Measurements from ENCODE around the gene FNTB. TPM values are rescaled to one million over a fixed set of nuclear protein-coding genes. Genes with fewer than 3 reads are reported as not detected.
"Not testable (repeated sequence)": the region's sequence is repeated elsewhere in the genome, so short reads cannot be mapped to it uniquely, and the experiment has no call there.

FNTB gene
- total RNA-seq, 2 donors from 2014 or later = 17.2 to 30.9 TPM

GRCh38 chr14:65019944-65020566 lies 33.4 kb downstream of the FNTB start:
- ATAC-seq (no peak), DNase-seq (ENCODE audit: low spot score in 2 of 2) (no peak)
- Mint-ChIP-seq H3K36me3 (peaks cover 0 to 4% of the 10 kb centered on the region in 2 donors), H3K9me3 (no peaks in the 10 kb centered on the region), H3K27ac (no peak overlapping the region)

- Mint-ChIP-seq H3K27ac (no peak overlapping the region), H3K36me3 (no peaks in the 10 kb centered on the region), H3K9me3 (no peaks in the 10 kb centered on the region)
- DNase-seq (ENCODE audit: low spot score in 2 of 2) (no peak), ATAC-seq (no peak)
These were observed 38.3 kb downstream of the FNTB start for GRCh38 chr14:65024957-65025356.

GRCh38 chr14:65025818-65026217 lies 39.1 kb downstream of the FNTB start:
- no peak for ATAC-seq
- DNase-seq (ENCODE audit: low spot score in 2 of 2) = no peak
- Mint-ChIP-seq H3K36me3 (no peaks in the 10 kb centered on the region), H3K9me3 (no peaks in the 10 kb centered on the region), H3K27ac (no peak overlapping the region)

GRCh38 chr14:65026526-65026925 lies 39.8 kb downstream of the FNTB start:
- no peak for ATAC-seq
- H3K36me3 Mint-ChIP-seq = no peaks in the 10 kb centered on the region
- no peaks in the 10 kb centered on the region for H3K9me3 Mint-ChIP-seq
- H3K27ac Mint-ChIP-seq = peak overlapping the region in 1 of 2 donors; percentile 78
- no peak for DNase-seq (ENCODE audit: low spot score in 2 of 2)

GRCh38 chr14:65027127-65027799 lies 40.6 kb downstream of the FNTB start:
- DNase-seq (ENCODE audit: low spot score in 2 of 2) (no peak), ATAC-seq (no peak)
- H3K9me3 Mint-ChIP-seq = no peaks in the 10 kb centered on the region
- peak overlapping the region in 1 of 2 donors; percentile 78 for H3K27ac Mint-ChIP-seq
- H3K36me3 Mint-ChIP-seq = peaks cover 4% of the 10 kb centered on the region in 2 donors

GRCh38 chr14:65028937-65029336 lies 42.2 kb downstream of the FNTB start:
- no peaks in the 10 kb centered on the region for H3K9me3 Mint-ChIP-seq
- peak overlapping the region in 1 of 2 donors; percentile 19 for H3K27ac Mint-ChIP-seq
- ATAC-seq = no peak
- DNase-seq (ENCODE audit: low spot score in 2 of 2) = no peak
- H3K36me3 Mint-ChIP-seq = peaks cover 5 to 7% of the 10 kb centered on the region in 2 donors

- not testable (repeated sequence) for H3K36me3 Mint-ChIP-seq; ATAC-seq; H3K9me3 Mint-ChIP-seq; H3K27ac Mint-ChIP-seq; DNase-seq (ENCODE audit: low spot score in 2 of 2)
These were observed 44.6 kb downstream of the FNTB start for GRCh38 chr14:65031321-65031720.

- no peak overlapping the region for H3K27ac Mint-ChIP-seq
- ATAC-seq = no peak
- H3K36me3 Mint-ChIP-seq = peaks cover 5 to 7% of the 10 kb centered on the region in 2 donors
- H3K9me3 Mint-ChIP-seq = no peaks in the 10 kb centered on the region
- DNase-seq (ENCODE audit: low spot score in 2 of 2) = no peak
These were observed 45.6 kb downstream of the FNTB start for GRCh38 chr14:65032319-65032718.

- no peaks in the 10 kb centered on the region for H3K9me3 Mint-ChIP-seq
These were observed 46.5 kb downstream of the FNTB start for GRCh38 chr14:65033181-65033580.

GRCh38 chr14:65034021-65034420 lies 47.3 kb downstream of the FNTB start:
- DNase-seq (ENCODE audit: low spot score in 2 of 2) (no peak), ATAC-seq (no peak)
- H3K9me3 Mint-ChIP-seq = no peaks in the 10 kb centered on the region
- H3K36me3 Mint-ChIP-seq = peaks cover 5 to 7% of the 10 kb centered on the region in 2 donors
- no peak overlapping the region for H3K27ac Mint-ChIP-seq

More at GRCh38 chr14:65033181-65033580, 46.5 kb downstream of the FNTB start:
- DNase-seq (ENCODE audit: low spot score in 2 of 2) (no peak), ATAC-seq (no peak)
- Mint-ChIP-seq H3K27ac (no peak overlapping the region), H3K36me3 (peaks cover 5 to 7% of the 10 kb centered on the region in 2 donors)

GRCh38 chr14:65035049-65035448 lies 48.4 kb downstream of the FNTB start:
- Mint-ChIP-seq H3K9me3 (no peaks in the 10 kb centered on the region), H3K27ac (no peak overlapping the region), H3K36me3 (peaks cover 5 to 7% of the 10 kb centered on the region in 2 donors)
- no peak for ATAC-seq
- no peak for DNase-seq (ENCODE audit: low spot score in 2 of 2)

- no peak for DNase-seq (ENCODE audit: low spot score in 2 of 2)
- peaks cover 0 to 7% of the 10 kb centered on the region in 2 donors for H3K36me3 Mint-ChIP-seq
These were observed 52.3 kb downstream of the FNTB start for GRCh38 chr14:65038966-65039365.

GRCh38 chr14:65040666-65041433 lies 54.2 kb downstream of the FNTB start:
- peaks cover 0 to 7% of the 10 kb centered on the region in 2 donors for H3K36me3 Mint-ChIP-seq
- ATAC-seq = no peak
- no peaks in the 10 kb centered on the region for H3K9me3 Mint-ChIP-seq
- DNase-seq (ENCODE audit: low spot score in 2 of 2) = no peak
- no peak overlapping the region for H3K27ac Mint-ChIP-seq

More at GRCh38 chr14:65038966-65039365, 52.3 kb downstream of the FNTB start:
- Mint-ChIP-seq H3K9me3 (no peaks in the 10 kb centered on the region), H3K27ac (no peak overlapping the region)
- no peak for ATAC-seq

- DNase-seq (ENCODE audit: low spot score in 2 of 2) (no peak), ATAC-seq (no peak)
- no peaks in the 10 kb centered on the region for H3K9me3 Mint-ChIP-seq
- H3K36me3 Mint-ChIP-seq = peaks cover 0 to 7% of the 10 kb centered on the region in 2 donors
- no peak overlapping the region for H3K27ac Mint-ChIP-seq
These were observed 54.8 kb downstream of the FNTB start for GRCh38 chr14:65041434-65041915.

- H3K27ac Mint-ChIP-seq = no peak overlapping the region
- no peaks in the 10 kb centered on the region for H3K9me3 Mint-ChIP-seq
- ATAC-seq (no peak), DNase-seq (ENCODE audit: low spot score in 2 of 2) (no peak)
- peaks cover 0 to 10% of the 10 kb centered on the region in 2 donors for H3K36me3 Mint-ChIP-seq
These were observed 55.6 kb downstream of the FNTB start for GRCh38 chr14:65042296-65042695.

GRCh38 chr14:65042731-65043372 lies 56.2 kb downstream of the FNTB start:
- peaks cover 0 to 14% of the 10 kb centered on the region in 2 donors for H3K36me3 Mint-ChIP-seq
- H3K9me3 Mint-ChIP-seq = no peaks in the 10 kb centered on the region
- no peak for DNase-seq (ENCODE audit: low spot score in 2 of 2)
- peak overlapping the region in 1 of 2 donors; percentile 69 for H3K27ac Mint-ChIP-seq
- ATAC-seq = no peak

All from activated naive CD4-positive, alpha-beta T cell treated with anti-CD3 and anti-CD28 coated beads, Interleukin-2, amount 50 U/mL, for 72 hours (primary cell).